ENCODE results near the gene SNX21. TPM values are rescaled to one million over a fixed set of nuclear protein-coding genes. Genes with fewer than 3 reads are reported as not detected.
A peak's percentile ranks its signal among the peaks of the same experiment; 100 is the strongest.

SNX21 gene
- total RNA-seq, 1 donor from 2014 or later = 24.1 TPM

DNA sequence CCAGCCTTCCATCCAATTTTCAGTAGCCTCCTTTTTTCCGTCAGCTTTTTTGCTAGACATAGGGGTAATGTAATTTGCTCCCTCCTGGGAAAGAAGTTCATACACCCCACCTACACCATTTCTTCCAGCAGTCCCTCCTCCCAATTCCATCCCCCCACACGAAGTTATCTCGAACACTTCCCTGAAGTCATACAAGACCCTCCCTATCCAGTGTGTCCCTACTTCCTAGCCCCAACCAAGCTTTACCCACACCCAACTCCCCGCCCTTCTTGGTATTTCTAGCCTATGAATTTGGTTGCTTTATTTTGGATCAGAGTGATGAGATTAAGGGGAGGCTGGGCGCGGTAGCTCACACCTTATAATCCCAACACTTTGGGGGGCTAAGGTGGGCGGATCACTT lies 20.1 kb upstream of the SNX21 start:
- no peak overlapping the region for H3K27ac ChIP-seq
- DNase-seq (no peak), ATAC-seq (no peak)
- TF ChIP-seq CTCF (IDR thresholded peaks at IDR 0.05) = no peak
- H3K27me3 ChIP-seq (ENCODE audit: low read depth) = no peaks in the 10 kb centered on the region
- H3K4me3 ChIP-seq = no peak overlapping the region
- no peaks in the 10 kb centered on the region for H3K9me3 ChIP-seq
- intact Hi-C loops (cut with DNase I) = no loop called here
- H3K4me1 ChIP-seq = peaks cover 14% of the 10 kb centered on the region
- H3K36me3 ChIP-seq = peaks cover 32% of the 10 kb centered on the region

DNA sequence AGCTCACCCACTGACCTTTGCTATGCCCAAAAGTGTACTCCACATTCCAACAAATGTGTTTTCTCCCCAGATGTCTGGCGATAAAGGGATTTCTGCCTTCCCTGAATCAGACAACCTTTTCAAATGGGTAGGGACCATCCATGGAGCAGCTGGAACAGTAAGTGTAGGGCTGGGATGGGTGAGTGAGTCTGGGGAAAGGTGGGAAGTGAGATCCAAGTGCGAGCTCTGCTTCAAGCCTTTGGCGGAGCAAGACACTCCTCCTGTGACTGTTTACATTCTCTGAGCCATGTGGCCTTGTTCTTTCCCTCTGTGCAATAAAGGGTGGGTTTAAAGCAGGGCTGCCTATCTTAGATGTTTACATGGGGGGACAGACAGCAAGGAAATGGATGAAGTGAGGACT lies 19.3 kb upstream of the SNX21 start:
- H3K36me3 ChIP-seq = peaks cover 24% of the 10 kb centered on the region
- peaks cover 14% of the 10 kb centered on the region for H3K4me1 ChIP-seq
- no peak for ATAC-seq
- no peak overlapping the region for H3K27ac ChIP-seq
- no peaks in the 10 kb centered on the region for H3K9me3 ChIP-seq
- no peak overlapping the region for H3K4me3 ChIP-seq
- no peak for DNase-seq
- H3K27me3 ChIP-seq (ENCODE audit: low read depth) = no peaks in the 10 kb centered on the region
- TF ChIP-seq CTCF (IDR thresholded peaks at IDR 0.05) = no peak
- intact Hi-C loops (cut with DNase I) = no loop called here

GRCh38 chr20:45816951-45817350 lies 16.6 kb upstream of the SNX21 start:
- Histone ChIP-seq H3K36me3 (no peaks in the 10 kb centered on the region), H3K4me3 (no peak overlapping the region), H3K9me3 (no peaks in the 10 kb centered on the region), H3K27me3 (ENCODE audit: low read depth) (peaks cover under 1% of the 10 kb centered on the region), H3K27ac (peak overlapping the region; percentile 63), H3K4me1 (peaks cover 14% of the 10 kb centered on the region)
- DNase-seq (no peak), ATAC-seq (no peak)
- no peak for TF ChIP-seq CTCF (IDR thresholded peaks at IDR 0.05)
- intact Hi-C loops (cut with DNase I) = no loop called here

- H3K27ac ChIP-seq = peak overlapping the region; percentile 63
- no peaks in the 10 kb centered on the region for H3K36me3 ChIP-seq
- intact Hi-C loops (cut with DNase I) = no loop called here
- DNase-seq (no peak), ATAC-seq (peak; percentile 81 to 88)
- H3K9me3 ChIP-seq = no peaks in the 10 kb centered on the region
- no peak overlapping the region for H3K4me3 ChIP-seq
- peaks cover 13% of the 10 kb centered on the region for H3K4me1 ChIP-seq
- H3K27me3 ChIP-seq (ENCODE audit: low read depth) = peaks cover 7% of the 10 kb centered on the region
- TF ChIP-seq CTCF (IDR thresholded peaks at IDR 0.05) = no peak
These were observed 16.0 kb upstream of the SNX21 start for GRCh38 chr20:45817376-45818194.

GRCh38 chr20:45818239-45818638 lies 15.4 kb upstream of the SNX21 start:
- ATAC-seq (no peak), DNase-seq (no peak)
- Histone ChIP-seq H3K27ac (no peak overlapping the region), H3K4me3 (no peak overlapping the region), H3K4me1 (peaks cover 13% of the 10 kb centered on the region), H3K36me3 (no peaks in the 10 kb centered on the region), H3K27me3 (ENCODE audit: low read depth) (peaks cover 14% of the 10 kb centered on the region), H3K9me3 (no peaks in the 10 kb centered on the region)
- no peak for TF ChIP-seq CTCF (IDR thresholded peaks at IDR 0.05)
- intact Hi-C loops (cut with DNase I) = no loop called here
